OCI-LY3 (cell line): ENCODE results near the gene KIF1A.

Source experiments
- H2AFZ ChIP-seq: fragments of 200-600, 300-600 bp; shearing (Covaris generic); 2 replicates; pipeline ENCODE4 v1.6.0; 2014; ENCODE audit warnings: antibody characterized with exemption, low read depth, low read length
- H3K27ac ChIP-seq: fragments of 200-600, 300-600 bp; sonication (generic); 2 replicates; pipeline ENCODE4 v1.5.1; 2014; ENCODE audit warnings: mild to moderate bottlenecking, low read length, moderate library complexity, mixed read lengths
- H3K27me3 ChIP-seq: fragments of 200-600, 300-600 bp; sonication (generic); 2 replicates; pipeline ENCODE4 v1.6.1; 2014; ENCODE audit warnings: low read depth, low read length, mixed read lengths
- H3K36me3 ChIP-seq: fragments of 200-600, 300-600 bp; sonication (generic); replicated peaks from 2 replicates; pipeline ENCODE3; 2014; ENCODE audit warnings: low read depth, low read length, mixed read lengths
- H3K4me1 ChIP-seq: fragments of 300-600, 200-600 bp; sonication (generic); 2 replicates; pipeline ENCODE4 v1.6.1; 2014; ENCODE audit warnings: low read length, mixed read lengths
- H3K4me2 ChIP-seq: fragments of 200-600, 300-600 bp; sonication (generic); 2 replicates; pipeline ENCODE4 v1.6.1; 2014; ENCODE audit warnings: low read length, mixed read lengths
- H3K4me3 ChIP-seq: fragments of 300-600, 200-600 bp; sonication (generic); 2 replicates; pipeline ENCODE4 v1.5.1; 2014; ENCODE audit warnings: antibody characterized with exemption, mild to moderate bottlenecking, low read length, moderate library complexity
- H3K79me2 ChIP-seq: fragments of 300-600, 200-600 bp; shearing (Covaris generic); 2 replicates; pipeline ENCODE4 v1.6.1; 2014; ENCODE audit warnings: mild to moderate bottlenecking, low read length, mixed read lengths
- H3K9ac ChIP-seq: fragments of 300-600, 200-600 bp; shearing (Covaris generic); 2 replicates; pipeline ENCODE4 v1.6.0; 2014; ENCODE audit warnings: mild to moderate bottlenecking, low read length, moderate library complexity
- H3K9me3 ChIP-seq: fragments of 200-600, 300-600 bp; shearing (Covaris generic); 2 replicates; pipeline ENCODE4 v1.6.1; 2014; ENCODE audit warnings: low read length, mixed read lengths; ENCODE audit not compliant: insufficient read depth
- H4K20me1 ChIP-seq: fragments of 200-600, 300-600 bp; sonication (generic); 2 replicates; pipeline ENCODE4 v1.6.1; 2016; ENCODE audit warnings: low read length, mixed read lengths; ENCODE audit not compliant: insufficient read depth
- EZH2phosphoT487 ChIP-seq: fragments of 200-600 bp; shearing (Covaris generic); IDR thresholded peaks from 2 replicates; pipeline ENCODE4 v1.6.1; 2018; ENCODE audit warnings: antibody characterized with exemption, mixed run types, low read depth
- TF ChIP-seq, protein P1 (sequence below): fragments of 200-600, 300-600 bp; sonication (generic); IDR thresholded peaks from 2 replicates; pipeline ENCODE4 v1.5.1; 2014; ENCODE audit warnings: antibody characterized with exemption, low read length, low read depth

KIF1A gene

GRCh38 chr2:240768216-240768615 is 51.8 kb downstream of the KIF1A start:
- H3K9me3 ChIP-seq = no peaks in the 10 kb centered on the region
- no peak overlapping the region for H2AFZ ChIP-seq
- H3K4me2 ChIP-seq = no peak overlapping the region
- H3K27me3 ChIP-seq = no peaks in the 10 kb centered on the region
- no peak overlapping the region for H3K9ac ChIP-seq
- no peaks in the 10 kb centered on the region for H4K20me1 ChIP-seq
- no peak overlapping the region for H3K4me3 ChIP-seq
- H3K4me1 ChIP-seq = no peaks in the 10 kb centered on the region
- H3K79me2 ChIP-seq = no peaks in the 10 kb centered on the region
- TF ChIP-seq EZH2phosphoT487 = no peak
- H3K36me3 ChIP-seq = no peaks in the 10 kb centered on the region
- no peak overlapping the region for H3K27ac ChIP-seq

GRCh38 chr2:240767341-240767740 is 52.7 kb downstream of the KIF1A start:
- no peak for TF ChIP-seq EZH2phosphoT487
- TF ChIP-seq, protein P1, sequence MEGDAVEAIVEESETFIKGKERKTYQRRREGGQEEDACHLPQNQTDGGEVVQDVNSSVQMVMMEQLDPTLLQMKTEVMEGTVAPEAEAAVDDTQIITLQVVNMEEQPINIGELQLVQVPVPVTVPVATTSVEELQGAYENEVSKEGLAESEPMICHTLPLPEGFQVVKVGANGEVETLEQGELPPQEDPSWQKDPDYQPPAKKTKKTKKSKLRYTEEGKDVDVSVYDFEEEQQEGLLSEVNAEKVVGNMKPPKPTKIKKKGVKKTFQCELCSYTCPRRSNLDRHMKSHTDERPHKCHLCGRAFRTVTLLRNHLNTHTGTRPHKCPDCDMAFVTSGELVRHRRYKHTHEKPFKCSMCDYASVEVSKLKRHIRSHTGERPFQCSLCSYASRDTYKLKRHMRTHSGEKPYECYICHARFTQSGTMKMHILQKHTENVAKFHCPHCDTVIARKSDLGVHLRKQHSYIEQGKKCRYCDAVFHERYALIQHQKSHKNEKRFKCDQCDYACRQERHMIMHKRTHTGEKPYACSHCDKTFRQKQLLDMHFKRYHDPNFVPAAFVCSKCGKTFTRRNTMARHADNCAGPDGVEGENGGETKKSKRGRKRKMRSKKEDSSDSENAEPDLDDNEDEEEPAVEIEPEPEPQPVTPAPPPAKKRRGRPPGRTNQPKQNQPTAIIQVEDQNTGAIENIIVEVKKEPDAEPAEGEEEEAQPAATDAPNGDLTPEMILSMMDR = no peak

GRCh38 chr2:240766072-240766471 is 53.9 kb downstream of the KIF1A start:
- no peak for TF ChIP-seq EZH2phosphoT487
- TF ChIP-seq, protein P1 = no peak
- Histone ChIP-seq H3K9ac (no peak overlapping the region), H3K27me3 (no peaks in the 10 kb centered on the region), H3K4me3 (no peak overlapping the region), H2AFZ (no peak overlapping the region), H4K20me1 (no peaks in the 10 kb centered on the region), H3K4me1 (no peaks in the 10 kb centered on the region), H3K27ac (no peak overlapping the region), H3K4me2 (no peak overlapping the region), H3K9me3 (no peaks in the 10 kb centered on the region), H3K79me2 (no peaks in the 10 kb centered on the region), H3K36me3 (no peaks in the 10 kb centered on the region)

More at GRCh38 chr2:240767341-240767740, 52.7 kb downstream of the KIF1A start:
- H3K4me3 ChIP-seq = no peak overlapping the region
- H3K9me3 ChIP-seq = no peaks in the 10 kb centered on the region
- no peaks in the 10 kb centered on the region for H3K27me3 ChIP-seq
- H2AFZ ChIP-seq = no peak overlapping the region
- no peak overlapping the region for H3K9ac ChIP-seq
- H3K79me2 ChIP-seq = no peaks in the 10 kb centered on the region
- no peaks in the 10 kb centered on the region for H4K20me1 ChIP-seq
- H3K36me3 ChIP-seq = no peaks in the 10 kb centered on the region
- H3K4me2 ChIP-seq = no peak overlapping the region
- no peak overlapping the region for H3K27ac ChIP-seq
- no peaks in the 10 kb centered on the region for H3K4me1 ChIP-seq

GRCh38 chr2:240765007-240765406 is 55.0 kb downstream of the KIF1A start:
- no peak overlapping the region for H3K4me3 ChIP-seq
- no peaks in the 10 kb centered on the region for H3K9me3 ChIP-seq
- no peaks in the 10 kb centered on the region for H3K36me3 ChIP-seq

More at GRCh38 chr2:240765007-240765406, 55.0 kb downstream of the KIF1A start:
- TF ChIP-seq, protein P1 = no peak
- TF ChIP-seq EZH2phosphoT487 = no peak
- no peaks in the 10 kb centered on the region for H3K27me3 ChIP-seq
- H3K9ac ChIP-seq = no peak overlapping the region
- no peak overlapping the region for H2AFZ ChIP-seq
- no peaks in the 10 kb centered on the region for H3K79me2 ChIP-seq
- no peaks in the 10 kb centered on the region for H3K4me1 ChIP-seq
- no peak overlapping the region for H3K4me2 ChIP-seq
- H4K20me1 ChIP-seq = no peaks in the 10 kb centered on the region
- H3K27ac ChIP-seq = no peak overlapping the region
